Kasumi-1 (cell line): ENCODE measurements around the gene BOLA3.
"Not testable (repeated sequence)": the region's sequence is repeated elsewhere in the genome, so short reads cannot be mapped to it uniquely, and the experiment has no call there.

Source experiments
- DNase-seq, 2 experiments: peaks; one replicate each; lab custom pipeline; 2025; lab: John Stamatoyannopoulos, UW

The BOLA3 gene

GRCh38 chr2:74148457-74149246 is 940 bp upstream of the BOLA3 start:
- DNase-seq, result no peak

GRCh38 chr2:74146929-74147726 is 584 bp downstream of the BOLA3 start:
- DNase-seq, result peak; percentile 58 to 67

GRCh38 chr2:74142340-74142739 is 5.4 kb downstream of the BOLA3 start:
- DNase-seq, result peak; percentile 60 to 72

GRCh38 chr2:74138600-74139323 is 8.9 kb downstream of the BOLA3 start:
- DNase-seq, result no peak

GRCh38 chr2:74137651-74138599 is 9.8 kb downstream of the BOLA3 start:
- no peak for DNase-seq

- no peak for DNase-seq
These were observed 15.8 kb downstream of the BOLA3 start for GRCh38 chr2:74131901-74132300.

- DNase-seq, result no peak
These were observed 17.3 kb downstream of the BOLA3 start for GRCh38 chr2:74130211-74130995.

- DNase-seq, result peak in 1 of 2 experiments; percentile 16
These were observed 19.5 kb downstream of the BOLA3 start for GRCh38 chr2:74128206-74128605.

GRCh38 chr2:74123955-74124354 is 23.8 kb downstream of the BOLA3 start:
- DNase-seq, result not testable (repeated sequence)

GRCh38 chr2:74121846-74122245 is 25.9 kb downstream of the BOLA3 start:
- not testable (repeated sequence) for DNase-seq

GRCh38 chr2:74119912-74120825 is 27.5 kb downstream of the BOLA3 start:
- DNase-seq, result peak; percentile 89 to 91

GRCh38 chr2:74119339-74119738 is 28.4 kb downstream of the BOLA3 start:
- peak; percentile 12 to 30 for DNase-seq

GRCh38 chr2:74111380-74111779 is 36.3 kb downstream of the BOLA3 start:
- no peak for DNase-seq

- DNase-seq, result no peak
These were observed 37.2 kb downstream of the BOLA3 start for GRCh38 chr2:74110537-74110936.

- no peak for DNase-seq
These were observed 38.2 kb downstream of the BOLA3 start for GRCh38 chr2:74109551-74109950.

- DNase-seq, result no peak
These were observed 40.6 kb downstream of the BOLA3 start for GRCh38 chr2:74107071-74107470.

GRCh38 chr2:74105413-74105812 is 42.3 kb downstream of the BOLA3 start:
- DNase-seq, result no peak

- peak in 1 of 2 experiments; percentile 3 for DNase-seq
These were observed 42.9 kb downstream of the BOLA3 start for GRCh38 chr2:74104839-74105238.

GRCh38 chr2:74103763-74104162 is 43.9 kb downstream of the BOLA3 start:
- DNase-seq, result no peak
